MCF 10A (cell line): Measurements from ENCODE around the gene ADGRG2. TPM values are rescaled to one million over a fixed set of nuclear protein-coding genes. Genes with fewer than 3 reads are reported as not detected.

Source experiments
- BruUV-seq: library from RNA; stranded (reverse); fragments of 400-500 nt; replicated peaks from 2 replicates; lab custom pipeline; 2021; lab: Mats Ljungman, UMichigan
- CTCF ChIA-PET: fragments of 300-600 bp; sonication (Branson Sonifier 250); formaldehyde crosslinking; extraction: SDS; loops from one replicate; lab custom pipeline; 2021; ENCODE audit warnings: antibody characterized with exemption, inconsistent platforms; lab: Yijun Ruan, JAX
- POLR2A ChIA-PET: fragments of 300-600, 350-650 bp; sonication (Branson Sonifier 250); formaldehyde crosslinking; extraction: SDS; loops from one replicate; lab custom pipeline; 2020; ENCODE audit warnings: antibody characterized with exemption, inconsistent platforms; lab: Yijun Ruan, JAX
- DNase-seq: peaks from one replicate; pipeline ENCODE4 v3.0.0-alpha.2; 2018; ENCODE audit not compliant: unreplicated experiment
- H3K27ac Mint-ChIP-seq: one replicate; pipeline ENCODE4 v1.8.0; 2022; ENCODE audit warnings: mild to moderate bottlenecking, low read depth, mixed read lengths; ENCODE audit not compliant: unreplicated experiment
- H3K27me3 Mint-ChIP-seq: one replicate; pipeline ENCODE4 v1.8.0; 2022; ENCODE audit warnings: mixed read lengths; ENCODE audit not compliant: insufficient read depth, unreplicated experiment
- H3K36me3 Mint-ChIP-seq: one replicate; pipeline ENCODE4 v1.8.0; 2022; ENCODE audit warnings: mild to moderate bottlenecking, moderate library complexity, mixed read lengths; ENCODE audit not compliant: insufficient read depth, unreplicated experiment
- H3K4me1 Mint-ChIP-seq: one replicate; pipeline ENCODE4 v1.8.0; 2022; ENCODE audit warnings: mixed read lengths; ENCODE audit not compliant: insufficient read depth, unreplicated experiment
- H3K4me3 Mint-ChIP-seq: one replicate; pipeline ENCODE4 v1.8.0; 2022; ENCODE audit warnings: mild to moderate bottlenecking, moderate library complexity, mixed read lengths; ENCODE audit not compliant: unreplicated experiment
- H3K9me3 Mint-ChIP-seq: one replicate; pipeline ENCODE4 v1.8.0; 2022; ENCODE audit warnings: mixed read lengths; ENCODE audit not compliant: unreplicated experiment
- CTCF ChIP-seq: fragments of 200-600 bp; IDR thresholded peaks from one replicate; pipeline ENCODE4 v1.8.0; 2022; ENCODE audit warnings: antibody characterized with exemption, mild to moderate bottlenecking; ENCODE audit not compliant: unreplicated experiment
- intact Hi-C: fragments of 100-400 bp; cut with micrococcal nuclease; formaldehyde crosslinking; loops from 2 replicates; pipeline ENCODE4 v1.14.1; 2022
- total RNA-seq: library from RNA; stranded (reverse); gene quantifications from 2 replicates; pipeline ENCODE4 v1.2.3, GENCODE V29; 2022

ADGRG2 gene
- total RNA-seq, 1 experiment from 2014 or later: 6.4 TPM

DNA sequence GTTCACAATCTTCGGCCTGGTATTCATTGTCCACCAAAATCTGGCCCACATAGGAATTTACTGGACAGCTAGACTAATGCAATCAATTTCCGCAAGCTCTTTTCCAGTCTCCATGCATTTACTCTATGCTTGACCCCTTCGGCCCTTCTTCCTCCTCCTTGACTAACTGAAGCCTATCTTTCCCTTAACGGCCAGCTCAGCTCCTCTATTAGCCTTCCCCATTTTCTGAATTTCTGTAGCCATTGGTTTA is 137.2 kb downstream of the ADGRG2 start:
- Mint-ChIP-seq H3K4me3 (peak overlapping the region; percentile 79), H3K4me1 (no peaks in the 10 kb centered on the region), H3K36me3 (no peaks in the 10 kb centered on the region), H3K27ac (peak overlapping the region; percentile 88), H3K9me3 (no peaks in the 10 kb centered on the region), H3K27me3 (no peaks in the 10 kb centered on the region)
- intact Hi-C loops: no loop called here
- TF ChIP-seq CTCF: no peak
- POLR2A ChIA-PET: interaction anchor here (0.9 to 2.3 kb wide), 2 partner anchors 10 to 14 kb away, joined by 5 to 39 read pairs; no protein-coding TSS in a partner anchor
- BruUV-seq: TSS peak; percentile 59
- CTCF ChIA-PET: interaction anchor here (0.7 to 1.6 kb wide), 7 partner anchors 10 to 773 kb away, joined by 3 to 9 read pairs (median 3); no protein-coding TSS in a partner anchor
- no peak for DNase-seq

DNA sequence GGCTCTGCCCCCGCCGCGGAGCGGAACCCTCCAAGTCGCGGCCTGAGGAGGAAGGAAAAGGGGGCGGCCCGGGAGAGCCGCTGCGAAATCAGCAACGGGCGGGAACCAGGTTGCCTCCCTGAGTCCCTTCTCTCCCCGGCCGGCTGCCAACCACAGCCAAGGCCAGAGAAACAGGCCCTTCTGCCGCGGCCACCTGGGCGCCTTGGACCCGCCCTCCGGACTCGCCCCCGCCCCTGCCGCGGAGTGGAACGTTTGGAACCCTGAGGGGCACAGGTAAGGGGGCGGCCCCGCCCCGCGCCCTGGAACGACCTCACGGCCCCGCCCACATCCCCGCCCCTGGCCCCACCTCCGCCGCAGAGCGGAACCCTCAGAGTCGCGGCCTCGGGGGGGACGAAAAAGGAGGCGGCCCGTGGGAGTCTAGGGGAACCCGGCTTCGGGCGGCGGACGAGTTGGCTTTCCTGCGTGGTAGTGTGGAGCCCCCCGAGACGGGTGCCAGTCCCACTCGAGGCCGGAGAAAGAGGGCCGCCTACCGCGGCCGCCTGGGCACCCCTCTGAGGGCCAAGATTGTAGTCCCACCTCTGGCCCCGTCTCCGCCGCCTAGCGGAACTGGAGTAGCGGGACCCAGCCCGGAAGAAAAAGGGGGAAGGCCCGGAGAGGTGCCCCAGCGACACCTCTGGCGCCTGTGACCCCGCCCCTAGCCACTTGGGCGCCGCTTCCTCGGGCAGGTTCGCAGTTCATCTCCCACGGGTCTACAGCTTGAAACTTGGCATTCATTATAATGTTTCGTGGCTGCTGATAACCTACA is 137.7 kb downstream of the ADGRG2 start:
- POLR2A ChIA-PET: interaction anchor here (0.6 to 2.3 kb wide), 4 partner anchors 11 to 555 kb away, joined by 3 to 39 read pairs (median 6); no protein-coding TSS in a partner anchor
- Mint-ChIP-seq H3K36me3 (no peaks in the 10 kb centered on the region), H3K4me1 (no peaks in the 10 kb centered on the region), H3K27ac (peak overlapping the region; percentile 88), H3K4me3 (peak overlapping the region; percentile 79), H3K27me3 (no peaks in the 10 kb centered on the region), H3K9me3 (no peaks in the 10 kb centered on the region)
- TF ChIP-seq CTCF: peak; percentile 17
- no TSS peak for BruUV-seq
- intact Hi-C loops: no loop called here
- peak; percentile 82 for DNase-seq
- CTCF ChIA-PET: interaction anchor here (0.9 to 1.6 kb wide), 5 partner anchors 10 to 574 kb away, joined by 3 to 9 read pairs (median 4); no protein-coding TSS in a partner anchor

- Mint-ChIP-seq H3K4me3 (peak within 1 kb of the TSS; percentile 79), H3K27ac (peak within 1 kb of the TSS; percentile 88), H3K9me3 (no peaks in the 10 kb centered on the region), H3K27me3 (no peaks in the 10 kb centered on the region), H3K4me1 (no peaks in the 10 kb centered on the region), H3K36me3 (no peaks in the 10 kb centered on the region)
- BruUV-seq: no TSS peak
- CTCF ChIA-PET: interaction anchor here (0.9 kb wide), 1 partner anchor 45 kb away, joined by 3 read pairs; no protein-coding TSS in a partner anchor
- intact Hi-C loops: no loop called here
- POLR2A ChIA-PET: interaction anchor here (0.6 to 1.0 kb wide), 3 partner anchors 12 to 554 kb away, joined by 3 to 7 read pairs (median 3); no protein-coding TSS in a partner anchor
- peak; percentile 57 for DNase-seq
- no peak for TF ChIP-seq CTCF
Observed at GRCh38 chrX:18983666-18984380, 138.4 kb downstream of the ADGRG2 start, which contains the start of gene PHKA2. Gene PHKA2, minus strand, starts transcription at chrX:18984114. Its CDS starts 182 bp downstream, at chrX:18983932.
